ENCODE measurements around the gene MAPKAPK3. TPM values are rescaled to one million over a fixed set of nuclear protein-coding genes. Genes with fewer than 3 reads are reported as not detected.

Gene MAPKAPK3
- polyA plus RNA-seq, 1 donor from 2014 or later: 4.3 TPM

DNA sequence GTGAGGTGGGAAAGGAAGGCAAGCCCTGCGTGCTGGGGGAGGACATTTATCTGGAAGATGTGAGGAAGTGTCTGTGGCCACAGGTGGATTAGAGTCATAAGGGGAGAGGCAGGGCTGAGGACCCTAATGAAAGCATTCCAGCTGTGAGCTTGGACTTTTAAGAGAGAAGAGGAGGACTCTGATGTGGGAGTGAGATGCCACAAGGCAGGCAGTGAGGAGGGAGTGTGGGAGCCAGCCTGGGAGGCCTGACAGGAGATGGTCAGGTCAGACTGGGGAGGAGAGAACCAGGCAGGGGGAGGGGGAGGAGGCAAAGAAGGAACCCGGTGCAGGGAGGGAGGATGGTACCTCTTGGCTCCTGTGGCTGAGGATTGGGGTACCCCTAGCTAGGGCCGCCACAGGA is 21.0 kb downstream of the MAPKAPK3 start:
- no peaks in the 10 kb centered on the region for H3K79me2 ChIP-seq (replicated peaks; ENCODE audit: insufficient read depth, low read length)

DNA sequence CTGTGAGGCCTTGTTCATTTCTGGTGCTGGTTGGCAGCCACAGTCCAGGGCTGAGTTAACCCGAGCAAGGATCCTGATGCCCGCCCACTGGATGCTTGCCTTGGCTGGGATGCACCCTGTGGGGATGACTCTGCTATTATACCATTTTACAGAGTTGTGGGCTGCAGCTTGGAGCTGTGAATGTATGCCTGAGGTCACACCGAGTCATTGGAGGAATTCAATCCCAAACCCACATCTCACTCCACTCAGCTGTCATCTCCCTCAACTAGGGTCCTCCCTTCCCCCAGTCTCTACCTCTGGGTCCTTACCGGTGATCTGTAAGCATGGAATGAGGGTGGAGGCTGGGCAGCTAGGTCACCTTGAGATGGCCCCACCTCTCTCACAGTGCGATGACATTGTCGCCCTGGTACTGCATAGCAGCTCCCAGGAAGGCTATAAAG is 22.1 kb downstream of the MAPKAPK3 start:
- H3K9me2 ChIP-seq (ENCODE audit: insufficient read depth, low read length): no peaks in the 10 kb centered on the region
- H3F3A ChIP-seq (ENCODE audit: insufficient read depth, low read length, poor library complexity, severe bottlenecking): no peaks in the 10 kb centered on the region
- H3K4me2 ChIP-seq (ENCODE audit: low read length): no peak overlapping the region
- H2AFZ ChIP-seq (ENCODE audit: low read depth, low read length): no peak overlapping the region
- TF ChIP-seq RAD21 (conservative IDR thresholded peaks at IDR 0.05): no peak
- H3K27me3 ChIP-seq (ENCODE audit: insufficient read depth, low read depth, low read length): no peaks in the 10 kb centered on the region
- H4K20me1 ChIP-seq (ENCODE audit: insufficient read depth): no peaks in the 10 kb centered on the region
- H3K79me2 ChIP-seq (replicated peaks; ENCODE audit: insufficient read depth, low read length): no peaks in the 10 kb centered on the region
- no peak overlapping the region for H3K4me3 ChIP-seq (ENCODE audit: low read length)
- no peaks in the 10 kb centered on the region for H3K36me3 ChIP-seq (ENCODE audit: insufficient read depth, low read length)
- no peak overlapping the region for H3K27ac ChIP-seq (ENCODE audit: low read length)
- H3K9ac ChIP-seq (ENCODE audit: low read length): no peak overlapping the region
- no peaks in the 10 kb centered on the region for H3K9me3 ChIP-seq (ENCODE audit: low read length)

More for the DNA sequence above, 21.0 kb downstream of the MAPKAPK3 start:
- Histone ChIP-seq H3K9me3 (ENCODE audit: low read length) (no peaks in the 10 kb centered on the region), H4K20me1 (ENCODE audit: insufficient read depth) (no peaks in the 10 kb centered on the region), H3K4me3 (ENCODE audit: low read length) (no peak overlapping the region), H2AFZ (ENCODE audit: low read depth, low read length) (no peak overlapping the region), H3K27ac (ENCODE audit: low read length) (no peak overlapping the region), H3K27me3 (ENCODE audit: insufficient read depth, low read depth, low read length) (no peaks in the 10 kb centered on the region), H3K9me2 (ENCODE audit: insufficient read depth, low read length) (no peaks in the 10 kb centered on the region), H3F3A (ENCODE audit: insufficient read depth, low read length, poor library complexity, severe bottlenecking) (no peaks in the 10 kb centered on the region), H3K4me2 (ENCODE audit: low read length) (no peak overlapping the region), H3K36me3 (ENCODE audit: insufficient read depth, low read length) (no peaks in the 10 kb centered on the region), H3K9ac (ENCODE audit: low read length) (no peak overlapping the region)
- TF ChIP-seq RAD21 (conservative IDR thresholded peaks at IDR 0.05): no peak
- TF ChIP-seq, protein P1, sequence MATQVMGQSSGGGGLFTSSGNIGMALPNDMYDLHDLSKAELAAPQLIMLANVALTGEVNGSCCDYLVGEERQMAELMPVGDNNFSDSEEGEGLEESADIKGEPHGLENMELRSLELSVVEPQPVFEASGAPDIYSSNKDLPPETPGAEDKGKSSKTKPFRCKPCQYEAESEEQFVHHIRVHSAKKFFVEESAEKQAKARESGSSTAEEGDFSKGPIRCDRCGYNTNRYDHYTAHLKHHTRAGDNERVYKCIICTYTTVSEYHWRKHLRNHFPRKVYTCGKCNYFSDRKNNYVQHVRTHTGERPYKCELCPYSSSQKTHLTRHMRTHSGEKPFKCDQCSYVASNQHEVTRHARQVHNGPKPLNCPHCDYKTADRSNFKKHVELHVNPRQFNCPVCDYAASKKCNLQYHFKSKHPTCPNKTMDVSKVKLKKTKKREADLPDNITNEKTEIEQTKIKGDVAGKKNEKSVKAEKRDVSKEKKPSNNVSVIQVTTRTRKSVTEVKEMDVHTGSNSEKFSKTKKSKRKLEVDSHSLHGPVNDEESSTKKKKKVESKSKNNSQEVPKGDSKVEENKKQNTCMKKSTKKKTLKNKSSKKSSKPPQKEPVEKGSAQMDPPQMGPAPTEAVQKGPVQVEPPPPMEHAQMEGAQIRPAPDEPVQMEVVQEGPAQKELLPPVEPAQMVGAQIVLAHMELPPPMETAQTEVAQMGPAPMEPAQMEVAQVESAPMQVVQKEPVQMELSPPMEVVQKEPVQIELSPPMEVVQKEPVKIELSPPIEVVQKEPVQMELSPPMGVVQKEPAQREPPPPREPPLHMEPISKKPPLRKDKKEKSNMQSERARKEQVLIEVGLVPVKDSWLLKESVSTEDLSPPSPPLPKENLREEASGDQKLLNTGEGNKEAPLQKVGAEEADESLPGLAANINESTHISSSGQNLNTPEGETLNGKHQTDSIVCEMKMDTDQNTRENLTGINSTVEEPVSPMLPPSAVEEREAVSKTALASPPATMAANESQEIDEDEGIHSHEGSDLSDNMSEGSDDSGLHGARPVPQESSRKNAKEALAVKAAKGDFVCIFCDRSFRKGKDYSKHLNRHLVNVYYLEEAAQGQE (IDR thresholded peaks at IDR 0.05; ENCODE audit: borderline replicate concordance): no peak
- TF ChIP-seq SMC3 (conservative IDR thresholded peaks at IDR 0.05; ENCODE audit: poor library complexity): no peak
- no peak for TF ChIP-seq MXI1 (conservative IDR thresholded peaks at IDR 0.05; ENCODE audit: poor library complexity, severe bottlenecking)
- TF ChIP-seq, protein P2, sequence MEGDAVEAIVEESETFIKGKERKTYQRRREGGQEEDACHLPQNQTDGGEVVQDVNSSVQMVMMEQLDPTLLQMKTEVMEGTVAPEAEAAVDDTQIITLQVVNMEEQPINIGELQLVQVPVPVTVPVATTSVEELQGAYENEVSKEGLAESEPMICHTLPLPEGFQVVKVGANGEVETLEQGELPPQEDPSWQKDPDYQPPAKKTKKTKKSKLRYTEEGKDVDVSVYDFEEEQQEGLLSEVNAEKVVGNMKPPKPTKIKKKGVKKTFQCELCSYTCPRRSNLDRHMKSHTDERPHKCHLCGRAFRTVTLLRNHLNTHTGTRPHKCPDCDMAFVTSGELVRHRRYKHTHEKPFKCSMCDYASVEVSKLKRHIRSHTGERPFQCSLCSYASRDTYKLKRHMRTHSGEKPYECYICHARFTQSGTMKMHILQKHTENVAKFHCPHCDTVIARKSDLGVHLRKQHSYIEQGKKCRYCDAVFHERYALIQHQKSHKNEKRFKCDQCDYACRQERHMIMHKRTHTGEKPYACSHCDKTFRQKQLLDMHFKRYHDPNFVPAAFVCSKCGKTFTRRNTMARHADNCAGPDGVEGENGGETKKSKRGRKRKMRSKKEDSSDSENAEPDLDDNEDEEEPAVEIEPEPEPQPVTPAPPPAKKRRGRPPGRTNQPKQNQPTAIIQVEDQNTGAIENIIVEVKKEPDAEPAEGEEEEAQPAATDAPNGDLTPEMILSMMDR (IDR thresholded peaks at IDR 0.05; ENCODE audit: poor library complexity, severe bottlenecking): no peak
- no peak for TF ChIP-seq EP300 (conservative IDR thresholded peaks at IDR 0.05; ENCODE audit: poor library complexity, severe bottlenecking)
- TF ChIP-seq POLR2AphosphoS5 (IDR thresholded peaks at IDR 0.05): no peak
- no peak for TF ChIP-seq TAF1 (IDR thresholded peaks at IDR 0.05; ENCODE audit: low read depth)

DNA sequence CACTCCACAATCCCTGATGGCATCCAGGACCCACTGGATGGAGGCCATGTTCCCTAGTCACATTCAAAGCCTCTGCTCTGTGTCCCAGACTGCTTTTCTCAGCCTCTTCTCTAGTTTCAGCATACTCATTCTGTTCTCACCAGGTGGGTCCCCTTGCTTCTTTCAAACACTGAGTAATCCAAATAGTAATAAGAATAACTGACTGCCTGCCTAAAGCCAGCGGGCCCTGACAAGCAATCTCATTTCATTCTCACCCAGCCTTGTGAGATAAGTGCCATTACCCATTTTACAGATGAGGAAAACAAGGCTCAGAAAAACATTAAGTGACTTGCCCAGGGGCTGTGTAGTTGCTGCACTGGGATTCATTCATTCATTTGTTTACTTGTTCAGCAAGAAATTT is 25.4 kb downstream of the MAPKAPK3 start:
- Histone ChIP-seq H3K4me3 (ENCODE audit: low read length) (no peak overlapping the region), H3K27ac (ENCODE audit: low read length) (no peak overlapping the region), H3K36me3 (ENCODE audit: insufficient read depth, low read length) (no peaks in the 10 kb centered on the region), H3K9me2 (ENCODE audit: insufficient read depth, low read length) (no peaks in the 10 kb centered on the region), H3F3A (ENCODE audit: insufficient read depth, low read length, poor library complexity, severe bottlenecking) (no peaks in the 10 kb centered on the region), H3K9me3 (ENCODE audit: low read length) (no peaks in the 10 kb centered on the region), H3K27me3 (ENCODE audit: insufficient read depth, low read depth, low read length) (no peaks in the 10 kb centered on the region), H3K9ac (ENCODE audit: low read length) (no peak overlapping the region), H3K4me2 (ENCODE audit: low read length) (no peak overlapping the region), H2AFZ (ENCODE audit: low read depth, low read length) (no peak overlapping the region), H4K20me1 (ENCODE audit: insufficient read depth) (no peaks in the 10 kb centered on the region), H3K79me2 (replicated peaks; ENCODE audit: insufficient read depth, low read length) (no peaks in the 10 kb centered on the region)
- TF ChIP-seq EZH2 (IDR thresholded peaks at IDR 0.05; ENCODE audit: borderline replicate concordance, insufficient read depth, low read length, poor library complexity, severe bottlenecking): no peak
- no peak for TF ChIP-seq MXI1 (conservative IDR thresholded peaks at IDR 0.05; ENCODE audit: poor library complexity, severe bottlenecking)
- no peak for TF ChIP-seq SMC3 (conservative IDR thresholded peaks at IDR 0.05; ENCODE audit: poor library complexity)
- TF ChIP-seq EP300 (conservative IDR thresholded peaks at IDR 0.05; ENCODE audit: poor library complexity, severe bottlenecking): no peak
- TF ChIP-seq, protein P2 (IDR thresholded peaks at IDR 0.05; ENCODE audit: poor library complexity, severe bottlenecking): no peak
- no peak for TF ChIP-seq RAD21 (conservative IDR thresholded peaks at IDR 0.05)
- TF ChIP-seq TAF1 (IDR thresholded peaks at IDR 0.05; ENCODE audit: low read depth): no peak
- TF ChIP-seq POLR2AphosphoS5 (IDR thresholded peaks at IDR 0.05): no peak
- TF ChIP-seq, protein P1 (IDR thresholded peaks at IDR 0.05; ENCODE audit: borderline replicate concordance): no peak
